ENCODE measurements around the gene DDX5. TPM values are rescaled to one million over a fixed set of nuclear protein-coding genes. Genes with fewer than 3 reads are reported as not detected.
"Not testable (repeated sequence)": the region's sequence is repeated elsewhere in the genome, so short reads cannot be mapped to it uniquely, and the experiment has no call there.

DDX5 gene
- polyA plus RNA-seq, 1 experiment, result 915 TPM

DNA sequence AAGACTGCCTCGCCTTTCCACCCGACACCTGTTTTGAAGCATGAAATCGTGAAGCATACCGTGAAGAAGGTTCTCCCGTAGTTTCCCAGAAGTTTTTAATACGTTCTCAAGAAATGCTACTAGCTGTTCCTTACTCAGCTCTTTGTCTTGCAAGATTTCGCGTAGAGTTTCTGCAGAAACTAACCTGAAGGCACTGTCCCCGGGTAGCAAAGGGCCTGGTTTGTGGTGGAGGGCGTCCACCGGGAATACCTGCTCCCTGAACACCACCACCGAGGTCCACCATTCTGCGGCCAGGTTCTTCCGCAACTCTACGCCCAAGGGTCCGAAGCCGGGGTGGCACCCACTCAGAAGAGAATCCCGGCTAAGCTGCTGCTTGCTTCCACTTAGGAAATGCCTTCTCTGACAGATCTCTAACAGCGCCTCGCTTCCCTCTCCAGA lies 9.7 kb downstream of the DDX5 start:
- Histone ChIP-seq H3K9me3 (ENCODE audit: control insufficient read depth, insufficient read depth, low read length) (no peaks in the 10 kb centered on the region), H3K4me3 (ENCODE audit: low read depth, low read length) (peak overlapping the region; percentile 86), H3K27me3 (ENCODE audit: control insufficient read depth, insufficient read depth, low read length) (no peaks in the 10 kb centered on the region), H3K27ac (ENCODE audit: low read depth, low read length) (peak overlapping the region; percentile 41)
- POLR2A ChIA-PET, result interaction anchor here (0.5 to 2.3 kb wide), 6 partner anchors 9 to 155 kb away, joined by 3 to 77 read pairs (median 3); partner anchors contain the start of genes CEP95 and DDX5
- CTCF ChIA-PET, result interaction anchor here (0.6 to 11.8 kb wide), 3 partner anchors 77 to 240 kb away, joined by 3 to 236 read pairs (median 7); no protein-coding TSS in a partner anchor
- TF ChIP-seq CTCF (IDR thresholded peaks at IDR 0.05; ENCODE audit: low read depth, low read length), result no peak
- no peak for DNase-seq (ENCODE audit: low read depth, low spot score)

DNA sequence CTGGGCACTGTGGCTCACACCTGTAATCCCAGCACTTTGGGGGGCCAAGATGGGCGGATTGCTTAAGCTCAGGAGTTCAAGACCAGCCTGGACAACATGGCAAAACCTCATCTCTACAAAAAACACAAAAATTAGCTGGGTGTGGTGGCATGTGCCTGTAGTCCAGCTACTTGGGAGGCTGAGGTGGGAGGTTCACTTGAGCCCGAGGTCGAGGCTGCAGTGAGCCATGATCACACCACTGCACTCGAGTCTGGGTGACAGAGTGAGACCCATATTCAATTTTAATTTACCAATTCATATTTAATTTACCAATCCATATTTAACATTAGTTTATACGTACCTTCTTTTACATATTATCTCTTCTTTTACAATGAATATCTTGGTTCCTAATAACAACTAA lies 10.8 kb downstream of the DDX5 start:
- DNase-seq (ENCODE audit: low read depth, low spot score); H3K9me3 ChIP-seq (ENCODE audit: control insufficient read depth, insufficient read depth, low read length); H3K27me3 ChIP-seq (ENCODE audit: control insufficient read depth, insufficient read depth, low read length); H3K4me3 ChIP-seq (ENCODE audit: low read depth, low read length); H3K27ac ChIP-seq (ENCODE audit: low read depth, low read length): not testable (repeated sequence)
- CTCF ChIA-PET, result interaction anchor here (0.6 to 11.8 kb wide), 2 partner anchors 76 to 99 kb away, joined by 5 to 236 read pairs; no protein-coding TSS in a partner anchor
- POLR2A ChIA-PET, result interaction anchor here (1.0 to 1.1 kb wide), 2 partner anchors 9 to 10 kb away, joined by 3 read pairs; no protein-coding TSS in a partner anchor

GRCh38 chr17:64494121-64494520 lies 12.0 kb downstream of the DDX5 start:
- Histone ChIP-seq H3K27ac (ENCODE audit: low read depth, low read length) (no peak overlapping the region), H3K4me3 (ENCODE audit: low read depth, low read length) (no peak overlapping the region), H3K27me3 (ENCODE audit: control insufficient read depth, insufficient read depth, low read length) (no peaks in the 10 kb centered on the region), H3K9me3 (ENCODE audit: control insufficient read depth, insufficient read depth, low read length) (no peaks in the 10 kb centered on the region)
- DNase-seq (ENCODE audit: low read depth, low spot score), result no peak
- ChIA-PET POLR2A (no interaction called here), CTCF (interaction anchor here (0.6 to 11.8 kb wide), 3 partner anchors 65 to 188 kb away, joined by 3 to 236 read pairs (median 3); no protein-coding TSS in a partner anchor)
- TF ChIP-seq CTCF (IDR thresholded peaks at IDR 0.05; ENCODE audit: low read depth, low read length), result no peak

DNA sequence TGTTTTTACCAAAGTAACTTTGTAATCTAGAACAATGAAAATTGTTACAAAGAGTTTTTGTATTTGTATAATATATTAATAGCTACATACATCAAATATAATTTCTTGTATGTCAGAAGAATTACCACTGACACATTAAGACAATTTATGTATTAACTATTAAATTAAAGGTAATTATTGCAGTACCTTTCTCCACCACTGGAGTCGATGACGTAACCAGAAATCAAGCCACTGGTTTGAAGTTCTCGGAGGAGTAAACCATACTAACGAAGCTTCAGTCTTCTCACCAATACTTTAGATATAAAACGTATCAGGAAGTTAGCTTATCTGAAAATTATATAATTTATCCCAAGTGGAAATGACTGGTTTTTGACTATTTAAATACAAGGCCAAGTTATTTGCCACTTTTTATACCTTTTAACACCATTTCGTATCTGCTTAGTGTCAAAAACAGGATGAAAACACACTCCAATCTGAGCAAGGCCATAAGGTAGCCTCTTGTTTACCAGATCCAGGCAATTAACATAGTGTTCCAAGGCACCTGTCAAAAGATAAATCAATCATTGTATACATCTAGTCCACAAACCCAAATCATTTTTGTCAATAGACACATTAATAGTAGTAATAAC lies 13.5 kb downstream of the DDX5 start:
- Histone ChIP-seq H3K27me3 (ENCODE audit: control insufficient read depth, insufficient read depth, low read length) (no peaks in the 10 kb centered on the region), H3K4me3 (ENCODE audit: low read depth, low read length) (no peak overlapping the region), H3K9me3 (ENCODE audit: control insufficient read depth, insufficient read depth, low read length) (no peaks in the 10 kb centered on the region), H3K27ac (ENCODE audit: low read depth, low read length) (no peak overlapping the region)
- DNase-seq (ENCODE audit: low read depth, low spot score), result no peak
- peak; percentile 60 for TF ChIP-seq CTCF (IDR thresholded peaks at IDR 0.05; ENCODE audit: low read depth, low read length)
- ChIA-PET CTCF (interaction anchor here (0.7 to 11.8 kb wide), 14 partner anchors 11 to 166 kb away, joined by 3 to 236 read pairs (median 4); partner anchors contain the start of genes CEP95 and MILR1), POLR2A (interaction anchor here (0.7 to 1.2 kb wide), 2 partner anchors 13 to 14 kb away, joined by 3 read pairs; partner anchors contain the start of gene CEP95)

- POLR2A ChIA-PET, result interaction anchor here (1.2 kb wide), 1 partner anchor 13 kb away, joined by 3 read pairs; no protein-coding TSS in a partner anchor
These were observed 14.1 kb downstream of the DDX5 start for GRCh38 chr17:64491994-64492393.

More at GRCh38 chr17:64491994-64492393, 14.1 kb downstream of the DDX5 start:
- TF ChIP-seq CTCF (IDR thresholded peaks at IDR 0.05; ENCODE audit: low read depth, low read length), result no peak
- Histone ChIP-seq H3K9me3 (ENCODE audit: control insufficient read depth, insufficient read depth, low read length) (no peaks in the 10 kb centered on the region), H3K27ac (ENCODE audit: low read depth, low read length) (no peak overlapping the region), H3K4me3 (ENCODE audit: low read depth, low read length) (no peak overlapping the region), H3K27me3 (ENCODE audit: control insufficient read depth, insufficient read depth, low read length) (no peaks in the 10 kb centered on the region)
- DNase-seq (ENCODE audit: low read depth, low spot score), result no peak
- CTCF ChIA-PET, result interaction anchor here (0.8 to 11.8 kb wide), 15 partner anchors 11 to 172 kb away, joined by 3 to 236 read pairs (median 4); partner anchors contain the start of gene MILR1
